Endothelial cell of umbilical vein (primary cell): Measurements from ENCODE around the gene CMTM7. TPM values are rescaled to one million over a fixed set of nuclear protein-coding genes. Genes with fewer than 3 reads are reported as not detected.

Source experiments
- BruUV-seq: library from RNA; stranded (reverse); fragments of 400-500 nt; replicated peaks from 2 replicates; lab custom pipeline; 2021; lab: Mats Ljungman, UMichigan
- CTCF ChIA-PET: fragments of 300-600, 350-600 bp; sonication (Branson Sonifier 250); formaldehyde crosslinking; loops from one replicate; lab custom pipeline; 2021; ENCODE audit warnings: antibody characterized with exemption, inconsistent platforms; lab: Charles Lee
- POLR2A ChIA-PET: fragments of 300-600, 350-600 bp; sonication (Branson Sonifier 250); formaldehyde crosslinking; loops from one replicate; lab custom pipeline; 2021; ENCODE audit warnings: antibody characterized with exemption, inconsistent platforms; lab: Charles Lee
- DNase-seq: peaks from one replicate; pipeline ENCODE4 v3.0.0-alpha.2; 2011; ENCODE audit warnings: low read depth, low spot score
- FAIRE-seq: peaks from 2 replicates; lab custom pipeline; 2011; peaks lifted over from hg19 to GRCh38; lab: Jason Lieb, UNC
- H2AFZ ChIP-seq: 2 replicates; pipeline ENCODE4 v1.6.0; 2012; ENCODE audit warnings: low read depth, low read length, control low read depth, inconsistent platforms
- H3K27ac ChIP-seq: 2 replicates; pipeline ENCODE4 v1.5.1; 2011; ENCODE audit warnings: low read depth, mild to moderate bottlenecking, control low read depth, low read length, moderate library complexity; ENCODE audit not compliant: insufficient read depth
- H3K27me3 ChIP-seq, 2 experiments: 2 replicates each; pipeline versions ENCODE4 v1.6.0 to v1.6.1; 2011; ENCODE audit warnings: low read length in 2 of 2, mixed read lengths in 1 of 2; ENCODE audit not compliant: control insufficient read depth in 2 of 2, insufficient read depth in 2 of 2
- H3K36me3 ChIP-seq, 2 experiments: 2 replicates in 1 of 2; 3 replicates in 1 of 2; pipeline ENCODE4 v1.5.1; 2011; ENCODE audit warnings: low read length in 2 of 2, mild to moderate bottlenecking in 1 of 2, moderate library complexity in 1 of 2; ENCODE audit not compliant: control insufficient read depth in 2 of 2, insufficient read depth in 2 of 2; ENCODE audit errors: extremely low read depth in 1 of 2
- H3K4me1 ChIP-seq: 3 replicates; pipeline ENCODE4 v1.5.1; 2011; ENCODE audit warnings: mild to moderate bottlenecking, low read length; ENCODE audit not compliant: control insufficient read depth, insufficient read depth; ENCODE audit errors: extremely low read depth
- H3K4me2 ChIP-seq: 2 replicates; pipeline ENCODE4 v1.6.1; 2011; ENCODE audit warnings: low read length, control low read depth, mixed read lengths; ENCODE audit not compliant: insufficient read depth
- H3K4me3 ChIP-seq, 3 experiments: fragments of 200-600 bp in 1 of 3; sonication (generic), shearing (Covaris generic) in 1 of 3; replicated peaks in 1 of 3; 2 replicates each; pipeline ENCODE4 v1.5.1; 2011 to 2016; ENCODE audit warnings: control low read depth in 3 of 3, low read length in 3 of 3, mild to moderate bottlenecking in 2 of 3, inconsistent platforms in 1 of 3, low read depth in 1 of 3, moderate library complexity in 1 of 3; ENCODE audit not compliant: insufficient read depth in 1 of 3
- H3K79me2 ChIP-seq: 2 replicates; pipeline ENCODE4 v1.6.0; 2012; ENCODE audit warnings: low read length, inconsistent platforms; ENCODE audit not compliant: control insufficient read depth, insufficient read depth
- H3K9ac ChIP-seq: replicated peaks from 2 replicates; pipeline ENCODE3; 2011; ENCODE audit warnings: low read length, control low read depth; ENCODE audit not compliant: insufficient read depth; ENCODE audit errors: extremely low read depth
- H3K9me1 ChIP-seq: replicated peaks from 3 replicates; pipeline ENCODE4 v1.6.0; 2011; ENCODE audit warnings: mild to moderate bottlenecking, low read length; ENCODE audit not compliant: control insufficient read depth, insufficient read depth; ENCODE audit errors: extremely low read depth
- H3K9me3 ChIP-seq: replicated peaks from 2 replicates; pipeline ENCODE4 v1.5.1; 2012; ENCODE audit warnings: low read length, inconsistent platforms; ENCODE audit not compliant: control insufficient read depth, insufficient read depth
- H4K20me1 ChIP-seq: replicated peaks from 2 replicates; pipeline ENCODE3; 2011; ENCODE audit warnings: mild to moderate bottlenecking, low read length; ENCODE audit not compliant: control insufficient read depth, insufficient read depth; ENCODE audit errors: extremely low read depth
- CTCF ChIP-seq, 2 donors: IDR thresholded peaks; 1 replicate in 1 of 2; 2 replicates in 1 of 2; pipeline ENCODE4 v1.5.1; 2011; ENCODE audit warnings: low read length in 2 of 2, mild to moderate bottlenecking in 2 of 2, moderate library complexity in 2 of 2, control low read depth in 1 of 2, inconsistent platforms in 1 of 2, low read depth in 1 of 2; ENCODE audit not compliant: insufficient read depth in 1 of 2; ENCODE audit errors: extremely low read depth in 1 of 2
- EZH2 ChIP-seq: IDR thresholded peaks from 2 replicates; pipeline ENCODE4 v1.6.1; 2012; ENCODE audit warnings: borderline replicate concordance, low read depth, mild to moderate bottlenecking, moderate library complexity, low read length, inconsistent platforms; ENCODE audit not compliant: severe bottlenecking
- FOS ChIP-seq: IDR thresholded peaks from 2 replicates; pipeline ENCODE4 v1.6.1; 2011; ENCODE audit warnings: mild to moderate bottlenecking, low read length, moderate library complexity, borderline replicate concordance; ENCODE audit not compliant: insufficient read depth
- GATA2 ChIP-seq: IDR thresholded peaks from 2 replicates; pipeline ENCODE4 v1.7.0; 2011; ENCODE audit warnings: low read depth, mild to moderate bottlenecking, moderate library complexity, mixed read lengths, low read length; ENCODE audit not compliant: insufficient read length, insufficient read depth
- JUN ChIP-seq: IDR thresholded peaks from 2 replicates; pipeline ENCODE4 v1.6.1; 2011; ENCODE audit warnings: borderline replicate concordance, low read depth; ENCODE audit not compliant: insufficient read length, insufficient read depth
- MAX ChIP-seq: IDR thresholded peaks from 2 replicates; pipeline ENCODE4 v1.6.1; 2011; ENCODE audit not compliant: insufficient read depth, insufficient read length
- MYC ChIP-seq: IDR thresholded peaks from one replicate; pipeline ENCODE4 v1.6.1; 2011; ENCODE audit warnings: mild to moderate bottlenecking, low read depth, low read length
- POLR2A ChIP-seq: IDR thresholded peaks from 2 replicates; pipeline ENCODE4 v1.6.1; 2012; ENCODE audit warnings: low read depth, mild to moderate bottlenecking, control low read depth, low read length
- POLR2AphosphoS5 ChIP-seq: IDR thresholded peaks from 2 replicates; pipeline ENCODE4 v1.6.1; 2012; ENCODE audit warnings: low read depth, mild to moderate bottlenecking, control low read depth, low read length, moderate library complexity; ENCODE audit not compliant: insufficient read depth
- dilution Hi-C: fragments of 300-500 bp; cut with MboI; formaldehyde crosslinking; loops from one replicate; pipeline ENCODE4 v1.15.0; 2019; ENCODE audit warnings: low sequenced_read_pairs; ENCODE audit not compliant: extremely low pct_ligation_motif_present
- intact Hi-C: fragments of 100-400 bp; cut with micrococcal nuclease; formaldehyde crosslinking; loops from one replicate; pipeline ENCODE4 v1.10.0; 2022
- polyA plus RNA-seq, 4 experiments: library from polyadenylated mRNA; depleted of rRNA in 3 of 4; stranded (reverse) in 3 of 4; unstranded in 1 of 4; fragments of >200 nt; gene quantifications; 2 replicates each; pipeline versions ENCODE4 v1.2.1 to v1.2.3, GENCODE V29; 2011 to 2012; ENCODE audit warnings: missing spikeins in 1 of 4
- total RNA-seq: library from RNA; stranded (reverse); gene quantifications from 2 replicates; pipeline ENCODE4 v1.2.3, GENCODE V29; 2021

CMTM7 gene
- total and polyA plus RNA-seq, 2 donors (not counting 3 experiments of a cell fraction or from before 2014, with no cell fraction given) = 44.7 to 88.5 TPM

- dilution Hi-C loops = no loop called here
- no TSS peak for BruUV-seq
- H3K27me3 ChIP-seq = no peaks in the 10 kb centered on the region
- H3K9me1 ChIP-seq = no peaks in the 10 kb centered on the region
- FAIRE-seq = no peak
- ChIA-PET POLR2A (interaction anchor here (0.6 kb wide), 1 partner anchor 54 kb away, joined by 4 read pairs; no protein-coding TSS in a partner anchor), CTCF (interaction anchor here (1.3 to 1.4 kb wide), 2 partner anchors 11 to 64 kb away, joined by 4 to 5 read pairs; no protein-coding TSS in a partner anchor)
- H3K36me3 ChIP-seq = peaks cover 0 to 4% of the 10 kb centered on the region in 2 experiments
- no peak overlapping the region for H2AFZ ChIP-seq
- no peaks in the 10 kb centered on the region for H3K9me3 ChIP-seq
- no peak overlapping the region for H3K27ac ChIP-seq
- peaks cover 70% of the 10 kb centered on the region for H3K79me2 ChIP-seq
- peaks cover 33% of the 10 kb centered on the region for H3K4me1 ChIP-seq
- H3K4me3 ChIP-seq = no peak overlapping the region
- H3K4me2 ChIP-seq = no peak overlapping the region
- TF ChIP-seq CTCF (IDR thresholded peaks at IDR 0.05; ENCODE audit: extremely low read depth in 1 of 2, insufficient read depth in 1 of 2, low read depth in 1 of 2, low read length in 2 of 2) (no peak), EZH2 (no peak), GATA2 (no peak), MAX (no peak), POLR2A (no peak), MYC (no peak), FOS (no peak), POLR2AphosphoS5 (no peak), JUN (no peak)
- DNase-seq = no peak
- no peak overlapping the region for H3K9ac ChIP-seq
- intact Hi-C loops = loop anchor here (5.0 kb wide), 1 partner anchor 166 kb away; the partner anchor contains the start of gene CMTM8
- H4K20me1 ChIP-seq = no peaks in the 10 kb centered on the region
Measured at GRCh38 chr3:32403663-32404062, 12.0 kb downstream of the CMTM7 start.
